A549 treated with AZD9567 at 1 μM for 4 hours (cell line): Measurements from ENCODE around the gene FIGN. TPM values are rescaled to one million over a fixed set of nuclear protein-coding genes. Genes with fewer than 3 reads are reported as not detected.

Experiments used
- total RNA-seq: library from RNA; stranded (reverse); fragments of 200-300 nt; extraction: Qiagen RNA extraction; gene quantifications from 5 replicates; pipeline ENCODE4 v1.2.3, GENCODE V29; 2022; ENCODE audit not compliant: insufficient read depth

FIGN gene, protein sequence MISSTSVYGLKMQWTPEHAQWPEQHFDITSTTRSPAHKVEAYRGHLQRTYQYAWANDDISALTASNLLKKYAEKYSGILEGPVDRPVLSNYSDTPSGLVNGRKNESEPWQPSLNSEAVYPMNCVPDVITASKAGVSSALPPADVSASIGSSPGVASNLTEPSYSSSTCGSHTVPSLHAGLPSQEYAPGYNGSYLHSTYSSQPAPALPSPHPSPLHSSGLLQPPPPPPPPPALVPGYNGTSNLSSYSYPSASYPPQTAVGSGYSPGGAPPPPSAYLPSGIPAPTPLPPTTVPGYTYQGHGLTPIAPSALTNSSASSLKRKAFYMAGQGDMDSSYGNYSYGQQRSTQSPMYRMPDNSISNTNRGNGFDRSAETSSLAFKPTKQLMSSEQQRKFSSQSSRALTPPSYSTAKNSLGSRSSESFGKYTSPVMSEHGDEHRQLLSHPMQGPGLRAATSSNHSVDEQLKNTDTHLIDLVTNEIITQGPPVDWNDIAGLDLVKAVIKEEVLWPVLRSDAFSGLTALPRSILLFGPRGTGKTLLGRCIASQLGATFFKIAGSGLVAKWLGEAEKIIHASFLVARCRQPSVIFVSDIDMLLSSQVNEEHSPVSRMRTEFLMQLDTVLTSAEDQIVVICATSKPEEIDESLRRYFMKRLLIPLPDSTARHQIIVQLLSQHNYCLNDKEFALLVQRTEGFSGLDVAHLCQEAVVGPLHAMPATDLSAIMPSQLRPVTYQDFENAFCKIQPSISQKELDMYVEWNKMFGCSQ
- total RNA-seq = 0.33 to 2.0 TPM (median 1.8 TPM) in 5 replicates

DNA sequence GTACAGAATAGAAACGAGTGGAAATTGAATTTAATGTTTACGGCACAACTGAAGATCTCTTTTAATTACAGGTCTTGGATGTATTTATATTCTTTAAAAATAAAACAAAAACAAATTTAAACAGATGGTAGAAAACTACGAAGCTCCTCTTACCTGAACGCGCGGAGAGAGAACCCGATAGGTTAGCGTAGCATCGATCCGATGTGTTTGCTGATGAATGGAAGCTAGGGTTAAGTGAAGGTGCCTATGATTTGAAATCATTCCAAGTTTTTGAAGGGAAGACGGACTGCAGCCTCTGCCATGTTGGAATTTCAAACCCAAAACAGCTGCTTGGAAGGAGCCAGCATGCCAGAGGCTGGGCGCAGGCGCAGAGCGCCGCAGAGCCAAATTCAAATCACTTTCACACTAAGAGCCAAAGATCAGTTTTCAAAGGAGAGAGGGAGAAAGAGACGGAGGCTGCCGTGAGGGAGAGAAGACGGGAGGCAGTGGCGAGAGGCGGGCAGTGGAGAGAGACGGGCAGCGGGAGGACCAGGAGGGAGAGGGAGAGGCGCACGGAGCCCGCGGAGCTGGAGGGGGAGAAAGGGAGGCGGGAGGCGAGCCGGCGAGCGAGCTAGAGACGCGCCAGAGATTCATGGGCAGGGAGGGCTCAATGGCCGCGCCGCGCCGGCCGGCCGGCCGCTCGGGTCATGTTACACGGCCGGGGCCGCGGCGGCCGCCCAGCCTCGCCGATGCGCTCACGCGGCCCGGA, at the start of gene FIGN:
Gene FIGN (minus strand): TSS at position 324 of the 748 bp plus-strand sequence. CDS start 1,081 bp downstream, outside the sequence.

